Measurements from ENCODE around the gene RNF126.

Gene RNF126

DNA sequence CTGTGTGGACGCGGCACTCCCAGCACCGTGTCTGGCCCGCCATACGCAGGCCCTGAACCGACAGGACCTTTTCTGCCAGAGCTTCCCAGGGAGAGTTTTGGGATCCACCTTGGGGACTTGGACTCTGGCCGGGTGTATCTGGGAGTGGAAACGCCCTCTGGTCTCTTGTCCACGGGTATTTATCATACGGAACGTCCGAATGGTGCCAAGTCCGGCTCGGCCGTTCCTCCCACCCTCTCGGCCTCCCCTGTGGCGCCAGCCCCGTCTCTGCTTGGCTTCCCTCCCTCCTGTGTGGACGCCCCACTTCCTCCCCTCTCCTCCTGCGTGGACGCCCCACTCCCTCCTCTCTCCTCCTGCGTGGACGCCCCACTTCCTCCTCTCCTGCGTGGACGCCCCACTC lies 61.2 kb downstream of the RNF126 start:
- Histone ChIP-seq H3K27me3 (ENCODE audit: control insufficient read depth, low read length) (no peaks in the 10 kb centered on the region), H3K27ac (ENCODE audit: low read depth, low read length) (no peak overlapping the region), H3K4me1 (ENCODE audit: control insufficient read depth, low read length) (no peaks in the 10 kb centered on the region), H3K79me2 (ENCODE audit: control insufficient read depth, low read length) (no peaks in the 10 kb centered on the region), H4K20me1 (ENCODE audit: control insufficient read depth, insufficient read depth, low read depth, low read length) (no peaks in the 10 kb centered on the region), H3F3A (ENCODE audit: control insufficient read depth, insufficient read depth) (no peaks in the 10 kb centered on the region; the same call in 1 of the 2 replicates), H3K9me3 (ENCODE audit: control insufficient read depth, insufficient read depth, low read length) (no peaks in the 10 kb centered on the region), H3K9me2 (replicated peaks; ENCODE audit: control insufficient read depth, low read length) (no peaks in the 10 kb centered on the region), H3K4me2 (ENCODE audit: low read length) (no peak overlapping the region), H3K36me3 (ENCODE audit: control insufficient read depth, low read length) (no peaks in the 10 kb centered on the region), H3K4me3 (ENCODE audit: low read length) (no peak overlapping the region)
- TF ChIP-seq, protein P1, sequence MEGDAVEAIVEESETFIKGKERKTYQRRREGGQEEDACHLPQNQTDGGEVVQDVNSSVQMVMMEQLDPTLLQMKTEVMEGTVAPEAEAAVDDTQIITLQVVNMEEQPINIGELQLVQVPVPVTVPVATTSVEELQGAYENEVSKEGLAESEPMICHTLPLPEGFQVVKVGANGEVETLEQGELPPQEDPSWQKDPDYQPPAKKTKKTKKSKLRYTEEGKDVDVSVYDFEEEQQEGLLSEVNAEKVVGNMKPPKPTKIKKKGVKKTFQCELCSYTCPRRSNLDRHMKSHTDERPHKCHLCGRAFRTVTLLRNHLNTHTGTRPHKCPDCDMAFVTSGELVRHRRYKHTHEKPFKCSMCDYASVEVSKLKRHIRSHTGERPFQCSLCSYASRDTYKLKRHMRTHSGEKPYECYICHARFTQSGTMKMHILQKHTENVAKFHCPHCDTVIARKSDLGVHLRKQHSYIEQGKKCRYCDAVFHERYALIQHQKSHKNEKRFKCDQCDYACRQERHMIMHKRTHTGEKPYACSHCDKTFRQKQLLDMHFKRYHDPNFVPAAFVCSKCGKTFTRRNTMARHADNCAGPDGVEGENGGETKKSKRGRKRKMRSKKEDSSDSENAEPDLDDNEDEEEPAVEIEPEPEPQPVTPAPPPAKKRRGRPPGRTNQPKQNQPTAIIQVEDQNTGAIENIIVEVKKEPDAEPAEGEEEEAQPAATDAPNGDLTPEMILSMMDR (IDR thresholded peaks at IDR 0.05; ENCODE audit: low read depth, low read length, poor library complexity, severe bottlenecking): no peak
- no peak for TF ChIP-seq EZH2phosphoT487 (IDR thresholded peaks at IDR 0.05; ENCODE audit: borderline replicate concordance, low read length)

DNA sequence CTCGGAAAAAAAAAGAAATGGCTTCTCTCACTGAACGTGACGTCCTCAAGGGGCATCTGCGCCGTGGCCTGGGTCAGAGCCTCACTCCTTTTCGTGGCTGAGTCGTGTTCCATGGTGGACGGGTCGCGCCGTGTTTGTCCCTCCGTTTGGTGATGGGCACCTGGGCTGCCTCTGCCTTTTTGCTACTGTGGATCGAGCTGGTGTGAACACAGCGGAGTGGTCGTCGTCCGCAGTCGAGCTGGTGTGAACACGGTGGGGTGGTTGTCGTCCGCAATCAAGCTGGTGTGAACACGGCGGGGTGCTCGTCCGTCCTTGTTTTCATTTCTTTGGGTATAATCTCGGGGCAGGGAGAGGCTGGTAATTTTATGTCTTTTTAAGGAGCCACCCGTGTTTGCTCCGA lies 61.7 kb downstream of the RNF126 start:
- H3K27ac ChIP-seq (ENCODE audit: low read depth, low read length): no peak overlapping the region
- no peaks in the 10 kb centered on the region for H3K9me2 ChIP-seq (replicated peaks; ENCODE audit: control insufficient read depth, low read length)
- TF ChIP-seq EZH2phosphoT487 (IDR thresholded peaks at IDR 0.05; ENCODE audit: borderline replicate concordance, low read length): no peak
- TF ChIP-seq, protein P1 (IDR thresholded peaks at IDR 0.05; ENCODE audit: low read depth, low read length, poor library complexity, severe bottlenecking): no peak
- H3K4me2 ChIP-seq (ENCODE audit: low read length): no peak overlapping the region
- H3K9me3 ChIP-seq (ENCODE audit: control insufficient read depth, insufficient read depth, low read length): no peaks in the 10 kb centered on the region
- no peaks in the 10 kb centered on the region for H3K36me3 ChIP-seq (ENCODE audit: control insufficient read depth, low read length)
- no peaks in the 10 kb centered on the region for H3K4me1 ChIP-seq (ENCODE audit: control insufficient read depth, low read length)
- H4K20me1 ChIP-seq (ENCODE audit: control insufficient read depth, insufficient read depth, low read depth, low read length): no peaks in the 10 kb centered on the region
- H3F3A ChIP-seq (ENCODE audit: control insufficient read depth, insufficient read depth): no peaks in the 10 kb centered on the region; the same call in 1 of the 2 replicates
- no peaks in the 10 kb centered on the region for H3K79me2 ChIP-seq (ENCODE audit: control insufficient read depth, low read length)
- no peaks in the 10 kb centered on the region for H3K27me3 ChIP-seq (ENCODE audit: control insufficient read depth, low read length)
- H3K4me3 ChIP-seq (ENCODE audit: low read length): no peak overlapping the region

All from DOHH2 (cell line).